K562 (cell line): Measurements from ENCODE around the gene CD244. TPM values are rescaled to one million over a fixed set of nuclear protein-coding genes. Genes with fewer than 3 reads are reported as not detected.

ENCODE experiments used
- ATAC-seq: fragments of 200-7000 bp; cut with Tn5 transposase; 3 replicates; pipeline ENCODE4 v1.9.1; 2020; ENCODE audit warnings: moderate library complexity
- BruUV-seq: library from RNA; stranded (reverse); fragments of 400-500 nt; replicated peaks from 2 replicates; lab custom pipeline; 2021; lab: Mats Ljungman, UMichigan
- CTCF ChIA-PET: fragments of 300-600 bp; formaldehyde crosslinking; extraction: SDS; loops from one replicate; lab custom pipeline; 2021; ENCODE audit warnings: low intra/inter-chr PET ratio; lab: Yijun Ruan, JAX
- POLR2A ChIA-PET: fragments of 300-600, 350-650 bp; sonication (Branson Sonifier 250); formaldehyde crosslinking; extraction: SDS; loops from one replicate; lab custom pipeline; 2021; ENCODE audit warnings: antibody characterized with exemption, inconsistent platforms; lab: Yijun Ruan, JAX
- DNase-seq, 4 experiments: peaks; one replicate each; pipeline versions ENCODE4 v3.0.0 to v3.0.0-alpha.2; 2011 to 2018; ENCODE audit warnings: low spot score in 3 of 4, mixed read lengths in 3 of 4; ENCODE audit errors: extremely low read depth in 1 of 4
- FAIRE-seq: peaks from 2 replicates; lab custom pipeline; 2011; peaks lifted over from hg19 to GRCh38; lab: Jason Lieb, UNC
- H2AFZ ChIP-seq: 2 replicates; pipeline ENCODE4 v1.6.0; 2011; ENCODE audit warnings: low read depth, low read length, control low read depth, inconsistent platforms
- H3K27ac ChIP-seq: fragments of 200-600 bp; 3 replicates; pipeline ENCODE4 v1.8.0; 2011; ENCODE audit warnings: low read depth, mild to moderate bottlenecking, control low read depth, inconsistent platforms, low read length, moderate library complexity, mixed read lengths; ENCODE audit errors: extremely low read depth
- H3K27me3 ChIP-seq, 2 experiments: fragments of 300-600 bp in 1 of 2; 2 replicates in 1 of 2; 3 replicates in 1 of 2; pipeline versions ENCODE4 v1.6.0 to v1.8.0; 2011; ENCODE audit warnings: inconsistent platforms in 2 of 2, low read length in 2 of 2, mild to moderate bottlenecking in 1 of 2, mixed read lengths in 1 of 2, moderate library complexity in 1 of 2; ENCODE audit not compliant: control insufficient read depth in 2 of 2, insufficient read depth in 2 of 2
- H3K36me3 ChIP-seq: fragments of 300-600 bp; 3 replicates; pipeline ENCODE4 v1.8.0; 2011; ENCODE audit warnings: mild to moderate bottlenecking, low read length, inconsistent platforms; ENCODE audit not compliant: control insufficient read depth, insufficient read depth
- H3K4me1 ChIP-seq, 2 experiments: fragments of 200-600 bp in 1 of 2; replicated peaks in 1 of 2; 2 replicates in 1 of 2; 3 replicates in 1 of 2; pipeline versions ENCODE4 v1.5.1 to v1.8.0; 2011; ENCODE audit warnings: inconsistent platforms in 2 of 2, low read length in 2 of 2, mild to moderate bottlenecking in 1 of 2, mixed read lengths in 1 of 2, moderate library complexity in 1 of 2; ENCODE audit not compliant: control insufficient read depth in 2 of 2, insufficient read depth in 2 of 2
- H3K4me2 ChIP-seq: 2 replicates; pipeline ENCODE4 v1.6.1; 2011; ENCODE audit warnings: low read length, control low read depth, inconsistent platforms, mixed read lengths; ENCODE audit not compliant: insufficient read depth
- H3K4me3 ChIP-seq: fragments of 200-600 bp; sonication (generic), shearing (Covaris generic); 2 replicates; pipeline ENCODE4 v1.5.1; 2016; ENCODE audit warnings: control low read depth, inconsistent platforms
- H3K79me2 ChIP-seq: fragments of 200-600 bp; 3 replicates; pipeline ENCODE4 v1.8.0; 2011; ENCODE audit warnings: low read length, inconsistent platforms; ENCODE audit not compliant: control insufficient read depth, insufficient read depth
- H3K9ac ChIP-seq, 2 experiments: 2 replicates each; pipeline versions ENCODE4 v1.6.0 to v1.6.1; 2011; ENCODE audit warnings: low read depth in 2 of 2, low read length in 2 of 2, control low read depth in 1 of 2, inconsistent platforms in 1 of 2, mild to moderate bottlenecking in 1 of 2, mixed read lengths in 1 of 2; ENCODE audit not compliant: insufficient read depth in 1 of 2
- H3K9me1 ChIP-seq: one replicate; pipeline ENCODE4 v1.6.0; 2011; ENCODE audit warnings: inconsistent platforms, mild to moderate bottlenecking, low read length, moderate library complexity; ENCODE audit not compliant: control insufficient read depth, insufficient read depth
- H3K9me3 ChIP-seq: replicated peaks from 2 replicates; pipeline ENCODE4 v1.5.1; 2011; ENCODE audit warnings: low read depth, low read length, inconsistent platforms; ENCODE audit not compliant: control insufficient read depth, insufficient read depth
- H4K20me1 ChIP-seq: replicated peaks from 2 replicates; pipeline ENCODE4 v1.6.1; 2011; ENCODE audit warnings: low read length, inconsistent platforms, mixed read lengths; ENCODE audit not compliant: control insufficient read depth, insufficient read depth
- CBFA2T2 ChIP-seq: fragments of 450-650 bp; conservative IDR thresholded peaks from 2 replicates; pipeline ENCODE4 v1.6.1; 2017; ENCODE audit warnings: mild to moderate bottlenecking
- ESRRA ChIP-seq: fragments of 450-650 bp; IDR thresholded peaks from 2 replicates; pipeline ENCODE4 v1.6.1; 2014; ENCODE audit warnings: low read depth, mild to moderate bottlenecking, moderate library complexity, borderline replicate concordance
- HLTF ChIP-seq: fragments of 450-650 bp; IDR thresholded peaks from 2 replicates; pipeline ENCODE4 v1.6.1; 2016
- HMG20B ChIP-seq: fragments of 250-450 bp; sonication (Bioruptor Pico); IDR thresholded peaks from 2 replicates; pipeline ENCODE4 v1.5.0; 2021; ENCODE audit warnings: mild to moderate bottlenecking
- MYBL2 ChIP-seq, 2 experiments: fragments of 450-650 bp in 1 of 2; sonication (generic) in 1 of 2; formaldehyde crosslinking in 1 of 2; IDR thresholded peaks; 2 replicates each; pipeline versions ENCODE4 v1.6.1 to v1.8.1; 2017 to 2022; ENCODE audit warnings: borderline replicate concordance in 1 of 2, inconsistent platforms in 1 of 2, low read depth in 1 of 2, mild to moderate bottlenecking in 1 of 2, missing genetic modification reagents in 1 of 2, moderate library complexity in 1 of 2
- NCOR1 ChIP-seq: fragments of 450-650 bp; IDR thresholded peaks from 2 replicates; pipeline ENCODE4 v1.6.1; 2016; ENCODE audit warnings: mild to moderate bottlenecking, moderate library complexity
- SMARCC2 ChIP-seq: fragments of 450-650 bp; IDR thresholded peaks from 2 replicates; pipeline ENCODE4 v1.6.1; 2017; ENCODE audit warnings: antibody characterized with exemption, moderate library complexity, mild to moderate bottlenecking, low read depth
- ZNF766 ChIP-seq: fragments of 200-800 bp; sonication (Bioruptor generic); conservative IDR thresholded peaks from 2 replicates; pipeline ENCODE4 v1.6.1; 2016; ENCODE audit warnings: missing genetic modification characterization, missing compliant biosample characterization
- WGBS: fragments of 100-300 bp; shearing (Covaris generic); methylation state at CpG from one replicate; pipeline ENCODE4 v1.1.6; 2016; ENCODE audit warnings: low coverage, mixed read lengths; ENCODE audit not compliant: insufficient coverage; ENCODE audit errors: missing lambda C conversion rate; 5-methylcytosine and 5-hydroxymethylcytosine counted together
- in situ Hi-C: fragments of 300-500 bp; cut with MboI; formaldehyde crosslinking; loops from 4 replicates; pipeline ENCODE4 v1.15.0; 2018; ENCODE audit warnings: inconsistent platforms, mixed read lengths
- intact Hi-C: fragments of 100-400 bp; cut with micrococcal nuclease; formaldehyde crosslinking; loops from 2 replicates; pipeline ENCODE4 v1.14.2; 2022
- polyA plus RNA-seq, 8 experiments: library from polyadenylated mRNA; depleted of rRNA in 4 of 8; stranded (reverse) in 5 of 8; unstranded in 3 of 8; fragments of >200 nt; fragmentation: Nextera tagmentation in 2 of 8; fragmentation: Illumina TruSeq in 1 of 8; extraction: Ambion mirVana in 2 of 8; extraction: Trizol in 1 of 8; gene quantifications; 2 replicates each; pipeline versions ENCODE4 v1.2.1 to v1.2.3, GENCODE V29; 2011 to 2014; ENCODE audit warnings: inconsistent platforms in 1 of 8, missing spikeins in 1 of 8
- total RNA-seq, 7 experiments: library from RNA; depleted of rRNA in 6 of 7; stranded (reverse); fragments of >200 nt in 6 of 7; fragmentation: Illumina TruSeq in 2 of 7; extraction: Trizol in 2 of 7; gene quantifications; 2 replicates each; pipeline versions ENCODE4 v1.2.1 to v1.2.3, GENCODE V29; 2011 to 2021; ENCODE audit warnings: low replicate concordance in 1 of 7

Gene CD244
- total and polyA plus RNA-seq, 9 of the 15 experiments (the other 6 are each of a cell fraction or from before 2014, with no cell fraction given) = not detected

- no TSS peak for BruUV-seq
- Histone ChIP-seq H3K4me1 (peaks cover 0 to 8% of the 10 kb centered on the region in 2 experiments; a peak in 1 of 5 replicates), H3K9me3 (no peaks in the 10 kb centered on the region), H3K79me2 (no peaks in the 10 kb centered on the region), H3K4me2 (no peak overlapping the region), H3K27me3 (peaks cover 5 to 13% of the 10 kb centered on the region in 2 experiments; a peak in 4 of 5 replicates), H3K9ac (no peak overlapping the region), H4K20me1 (no peaks in the 10 kb centered on the region), H3K36me3 (no peaks in the 10 kb centered on the region), H3K27ac (no peak overlapping the region), H2AFZ (no peak overlapping the region), H3K4me3 (no peak overlapping the region), H3K9me1 (no peaks in the 10 kb centered on the region)
- no peak for ATAC-seq
- WGBS = 7% methylated on average over 29 of the region's 43 CpGs
- ChIA-PET CTCF (no interaction called here), POLR2A (interaction anchor here (0.6 kb wide), 1 partner anchor 12 kb away, joined by 3 read pairs; no protein-coding TSS in a partner anchor)
- no peak for FAIRE-seq
- intact Hi-C loops (no loop called here), in situ Hi-C loops (no loop called here)
- DNase-seq = no peak
- no peak for TF ChIP-seq ZNF766 (CRISPR knock-in tag)
- TF ChIP-seq NCOR1 = no peak
- TF ChIP-seq MYBL2 (IDR thresholded peaks at IDR 0.05; ENCODE audit: low read depth) = no peak
- no peak for TF ChIP-seq MYBL2 (CRISPR knock-in tag; IDR thresholded peaks at IDR 0.05; ENCODE audit: borderline replicate concordance)
- no peak for TF ChIP-seq CBFA2T2
- no peak for TF ChIP-seq HMG20B (CRISPR knock-in tag)
- no peak for TF ChIP-seq HLTF
- TF ChIP-seq SMARCC2 = no peak
- no peak for TF ChIP-seq ESRRA
Measured at GRCh38 chr1:160801836-160802580, 60.7 kb downstream of the CD244 start.
